Measurements from ENCODE around the gene GOLGA2.
A peak's percentile ranks its signal among the peaks of the same experiment; 100 is the strongest.

DNA sequence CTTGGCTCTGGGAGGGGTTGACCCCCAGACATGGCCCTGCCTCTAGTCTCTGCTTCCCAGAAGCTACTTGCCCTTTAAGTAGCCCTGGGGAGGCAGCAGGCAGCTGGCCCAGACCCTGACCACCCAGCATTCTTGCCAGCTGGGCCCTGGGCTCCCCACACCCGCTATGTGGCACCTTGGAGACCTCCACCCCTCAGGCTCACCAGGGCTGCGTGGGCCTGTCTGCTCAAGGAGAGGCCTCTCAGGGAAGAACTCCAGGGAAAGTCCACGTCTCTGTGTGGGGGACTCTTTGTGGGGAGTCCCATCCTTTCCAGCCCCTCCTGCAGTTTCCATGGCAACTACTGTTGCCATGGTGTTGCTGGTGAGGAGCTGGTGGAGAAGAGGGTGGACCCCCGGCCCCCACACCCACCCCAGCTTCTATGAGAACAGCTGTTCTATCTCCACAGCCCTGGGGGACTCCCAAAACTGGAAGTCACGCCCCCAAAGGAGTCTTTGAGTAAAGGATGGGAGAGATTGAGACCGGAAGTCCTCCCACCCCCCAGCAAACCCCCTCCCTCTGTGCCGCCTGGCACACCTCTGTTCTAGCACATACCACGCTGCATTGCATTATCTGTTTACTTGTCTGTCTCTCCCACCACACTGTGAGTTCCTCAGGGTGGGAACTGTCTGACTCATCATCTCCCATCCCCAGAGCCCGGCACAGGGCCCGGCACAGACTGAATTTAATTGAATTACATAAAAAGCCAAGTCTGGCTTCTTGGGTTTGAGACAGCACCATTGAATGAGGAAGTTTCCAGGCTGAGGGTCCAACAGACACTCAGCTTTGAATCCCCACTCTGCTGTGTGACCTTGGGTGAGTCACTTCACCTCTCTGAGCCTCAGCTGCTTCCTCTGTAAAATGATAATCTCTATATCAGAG lies 60.1 kb downstream of the GOLGA2 start:
- no peak for TF ChIP-seq RAD21 (IDR thresholded peaks at IDR 0.05; ENCODE audit: low read length)
- no peak for TF ChIP-seq CTCF (conservative IDR thresholded peaks at IDR 0.05; ENCODE audit: low read depth, low read length)
- TF ChIP-seq POLR2A (IDR thresholded peaks at IDR 0.05; ENCODE audit: low read depth, low read length) = no peak
- TF ChIP-seq, protein P1, sequence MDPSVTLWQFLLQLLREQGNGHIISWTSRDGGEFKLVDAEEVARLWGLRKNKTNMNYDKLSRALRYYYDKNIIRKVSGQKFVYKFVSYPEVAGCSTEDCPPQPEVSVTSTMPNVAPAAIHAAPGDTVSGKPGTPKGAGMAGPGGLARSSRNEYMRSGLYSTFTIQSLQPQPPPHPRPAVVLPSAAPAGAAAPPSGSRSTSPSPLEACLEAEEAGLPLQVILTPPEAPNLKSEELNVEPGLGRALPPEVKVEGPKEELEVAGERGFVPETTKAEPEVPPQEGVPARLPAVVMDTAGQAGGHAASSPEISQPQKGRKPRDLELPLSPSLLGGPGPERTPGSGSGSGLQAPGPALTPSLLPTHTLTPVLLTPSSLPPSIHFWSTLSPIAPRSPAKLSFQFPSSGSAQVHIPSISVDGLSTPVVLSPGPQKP (IDR thresholded peaks at IDR 0.05; ENCODE audit: borderline replicate concordance, low read depth, low read length) = no peak
- TF ChIP-seq BHLHE40 (IDR thresholded peaks at IDR 0.05; ENCODE audit: low read depth, low read length) = peak; percentile 64
- no peak for TF ChIP-seq MXI1 (IDR thresholded peaks at IDR 0.05; ENCODE audit: borderline replicate concordance, low read depth, low read length)
- no peak for TF ChIP-seq USF2 (IDR thresholded peaks at IDR 0.05; ENCODE audit: low read depth, low read length)
- TF ChIP-seq MAFK (IDR thresholded peaks at IDR 0.05; ENCODE audit: low read depth, low read length) = no peak
- peak; percentile 77 for TF ChIP-seq FOS (IDR thresholded peaks at IDR 0.05; ENCODE audit: low read depth, low read length)
- peak; percentile 64 for TF ChIP-seq CEBPB (IDR thresholded peaks at IDR 0.05; ENCODE audit: low read depth, low read length)
- TF ChIP-seq SMC3 (IDR thresholded peaks at IDR 0.05; ENCODE audit: low read depth, low read length) = no peak
- no peak for TF ChIP-seq RFX5 (IDR thresholded peaks at IDR 0.05; ENCODE audit: low read depth, low read length)
